Transverse colon (tissue), 4 donors: ENCODE data around the gene BACH2. TPM values are rescaled to one million over a fixed set of nuclear protein-coding genes. Genes with fewer than 3 reads are reported as not detected.

Source experiments
- DNase-seq: peaks from one replicate; pipeline ENCODE4 v3.0.0-alpha.2; 2019
- H3K27ac ChIP-seq, 4 donors: fragments of 200-600 bp; sonication (generic); 2 replicates each; pipeline ENCODE4 v1.5.1; 2016 to 2018; ENCODE audit warnings: inconsistent platforms in 4 of 4
- H3K27me3 ChIP-seq: fragments of 200-600 bp; sonication (generic); 2 replicates; pipeline ENCODE4 v1.5.1; 2017; ENCODE audit warnings: inconsistent platforms
- H3K36me3 ChIP-seq, 4 donors: fragments of 200-600 bp; sonication (generic); 2 replicates each; pipeline ENCODE4 v1.5.1; 2017 to 2019; ENCODE audit warnings: inconsistent platforms in 4 of 4
- H3K4me1 ChIP-seq, 4 donors: fragments of 200-600 bp; sonication (generic); 2 replicates each; pipeline ENCODE4 v1.5.1; 2017 to 2020; ENCODE audit warnings: inconsistent platforms in 4 of 4
- H3K4me3 ChIP-seq, 4 donors: fragments of 200-600 bp; sonication (generic); 1 replicate in 1 of 4; 2 replicates in 3 of 4; pipeline versions ENCODE4 v1.5.1 to v1.6.1; 2017 to 2019; ENCODE audit warnings: inconsistent platforms in 4 of 4
- H3K9me3 ChIP-seq, 2 donors: fragments of 200-600 bp; sonication (generic); 2 replicates each; pipeline ENCODE4 v1.5.1; 2017 to 2019; ENCODE audit warnings: inconsistent platforms in 2 of 2
- CTCF ChIP-seq, 5 experiments: fragments of 200-600 bp in 3 of 5; fragments of 450-650 bp in 2 of 5; sonication (generic) in 3 of 5; IDR thresholded peaks; 1 replicate in 2 of 5; 2 replicates in 3 of 5; pipeline ENCODE4 v1.5.1; 2016 to 2017; ENCODE audit warnings: antibody characterized with exemption in 5 of 5, inconsistent platforms in 3 of 5, mild to moderate bottlenecking in 2 of 5, moderate library complexity in 1 of 5
- EP300 ChIP-seq: sonication (generic); formaldehyde crosslinking; IDR thresholded peaks from one replicate; pipeline ENCODE4 v1.6.1; 2017; ENCODE audit warnings: antibody characterized with exemption, low read depth
- POLR2A ChIP-seq: fragments of 450-650 bp; IDR thresholded peaks from one replicate; pipeline ENCODE4 v1.6.1; 2016; ENCODE audit warnings: antibody characterized with exemption, mild to moderate bottlenecking, moderate library complexity
- POLR2AphosphoS5 ChIP-seq, 3 donors: sonication (generic); formaldehyde crosslinking; IDR thresholded peaks; one replicate each; pipeline ENCODE4 v1.6.1; 2016; ENCODE audit warnings: antibody characterized with exemption in 3 of 3
- WGBS, 2 donors: methylation state at CpG; one replicate each; pipeline ENCODE4 v1.1.5; 2018; ENCODE audit warnings: low coverage in 1 of 2; 5-methylcytosine and 5-hydroxymethylcytosine counted together
- in situ Hi-C, 4 donors: fragments of 200-750 bp; cut with MboI; loops; one replicate each; pipeline versions ENCODE4 v1.15.0 to v1.15.1; 2017; ENCODE audit warnings: low sequenced_read_pairs in 3 of 4, low pct_ligation_motif_present in 1 of 4, low pct_unique_long_range_greater_than_20kb in 1 of 4
- intact Hi-C: fragments of 100-400 bp; cut with DNase I; formaldehyde crosslinking; loops from one replicate; pipeline ENCODE4 v1.15.1; 2023; ENCODE audit warnings: low total_unique reads
- total RNA-seq, 4 donors: library from RNA; depleted of rRNA; stranded (reverse); fragments of >200 nt; gene quantifications; one replicate each; pipeline ENCODE4 v1.1.0, GENCODE V29; 2016

The BACH2 gene
- total RNA-seq, 4 donors from 2014 or later: 0.20 to 7.5 (median 2.4) TPM

GRCh38 chr6:90156861-90157260 lies 139.8 kb downstream of the BACH2 start:
- in situ Hi-C loops (no loop called here), intact Hi-C loops (no loop called here)
- TF ChIP-seq POLR2AphosphoS5 (IDR thresholded peaks at IDR 0.05): no peak
- TF ChIP-seq EP300: no peak
- no peak for TF ChIP-seq CTCF (IDR thresholded peaks at IDR 0.05)
- no peak for TF ChIP-seq POLR2A
- Histone ChIP-seq H3K9me3 (no peaks in the 10 kb centered on the region), H3K4me3 (no peak overlapping the region), H3K36me3 (no peaks in the 10 kb centered on the region), H3K27me3 (no peaks in the 10 kb centered on the region), H3K4me1 (peaks cover 0 to 3% (median 0%) of the 10 kb centered on the region in 4 donors), H3K27ac (no peak overlapping the region)
- 73 to 76% methylated on average over 4 to 5 of the region's 5 CpGs for WGBS, 2 donors
- DNase-seq: no peak

GRCh38 chr6:90154755-90155470 lies 141.7 kb downstream of the BACH2 start:
- 81 to 85% methylated on average over 5 to 8 of the region's 8 CpGs for WGBS, 2 donors

GRCh38 chr6:90151576-90152422 lies 144.8 kb downstream of the BACH2 start:
- no peaks in the 10 kb centered on the region for H3K36me3 ChIP-seq
- H3K4me1 ChIP-seq: no peaks in the 10 kb centered on the region
- no peak for TF ChIP-seq POLR2AphosphoS5 (IDR thresholded peaks at IDR 0.05)
- TF ChIP-seq CTCF (IDR thresholded peaks at IDR 0.05): no peak
- no peak for TF ChIP-seq EP300
- H3K4me3 ChIP-seq: no peak overlapping the region
- WGBS, 2 donors: 78 to 88% methylated on average over 4 of the region's 4 CpGs
- no peaks in the 10 kb centered on the region for H3K9me3 ChIP-seq
- intact Hi-C loops: no loop called here
- no peak overlapping the region for H3K27ac ChIP-seq
- DNase-seq: no peak
- H3K27me3 ChIP-seq: no peaks in the 10 kb centered on the region
- in situ Hi-C loops: no loop called here

More at GRCh38 chr6:90154755-90155470, 141.7 kb downstream of the BACH2 start:
- Histone ChIP-seq H3K27me3 (no peaks in the 10 kb centered on the region), H3K9me3 (no peaks in the 10 kb centered on the region), H3K36me3 (no peaks in the 10 kb centered on the region), H3K27ac (no peak overlapping the region), H3K4me1 (no peaks in the 10 kb centered on the region), H3K4me3 (no peak overlapping the region)
- DNase-seq: no peak
- no peak for TF ChIP-seq POLR2A
- TF ChIP-seq CTCF (IDR thresholded peaks at IDR 0.05): no peak
- TF ChIP-seq EP300: no peak
- TF ChIP-seq POLR2AphosphoS5 (IDR thresholded peaks at IDR 0.05): no peak
- in situ Hi-C loops: no loop called here
- intact Hi-C loops: no loop called here

GRCh38 chr6:90149280-90149679 lies 147.4 kb downstream of the BACH2 start:
- Histone ChIP-seq H3K27ac (no peak overlapping the region), H3K9me3 (no peaks in the 10 kb centered on the region), H3K4me1 (no peaks in the 10 kb centered on the region), H3K36me3 (no peaks in the 10 kb centered on the region), H3K27me3 (no peaks in the 10 kb centered on the region), H3K4me3 (no peak overlapping the region)
- DNase-seq: no peak
- intact Hi-C loops (no loop called here), in situ Hi-C loops (no loop called here)
- 46 to 49% methylated on average over 3 of the region's 3 CpGs for WGBS, 2 donors
- TF ChIP-seq POLR2A (no peak), CTCF (IDR thresholded peaks at IDR 0.05) (no peak), POLR2AphosphoS5 (IDR thresholded peaks at IDR 0.05) (no peak), EP300 (no peak)
